Raji (cell line): ENCODE data around the gene PEF1.

Experiments used
- POLR2A ChIP-seq: IDR thresholded peaks from 2 replicates; pipeline ENCODE4 v1.6.1; 2011; ENCODE audit warnings: low read depth, low read length, control low read depth; ENCODE audit not compliant: insufficient read depth

Gene PEF1

GRCh38 chr1:31664528-31664927 is 19.9 kb upstream of the PEF1 start:
- TF ChIP-seq POLR2A = no peak

GRCh38 chr1:31663622-31664452 is 19.2 kb upstream of the PEF1 start:
- TF ChIP-seq POLR2A = no peak

GRCh38 chr1:31662463-31662862 is 17.8 kb upstream of the PEF1 start:
- TF ChIP-seq POLR2A = no peak

GRCh38 chr1:31661856-31662255 is 17.2 kb upstream of the PEF1 start:
- no peak for TF ChIP-seq POLR2A

- TF ChIP-seq POLR2A = no peak
Observed at GRCh38 chr1:31660871-31661455, 16.3 kb upstream of the PEF1 start.

- TF ChIP-seq POLR2A = no peak
Observed at GRCh38 chr1:31659889-31660288, 15.2 kb upstream of the PEF1 start.

GRCh38 chr1:31658721-31659120 is 14.0 kb upstream of the PEF1 start:
- no peak for TF ChIP-seq POLR2A

- no peak for TF ChIP-seq POLR2A
Observed at GRCh38 chr1:31657972-31658510, 13.4 kb upstream of the PEF1 start.

GRCh38 chr1:31657020-31657804 is 12.5 kb upstream of the PEF1 start:
- no peak for TF ChIP-seq POLR2A

GRCh38 chr1:31655756-31656155 is 11.1 kb upstream of the PEF1 start:
- TF ChIP-seq POLR2A = no peak

- TF ChIP-seq POLR2A = no peak
Observed at GRCh38 chr1:31655104-31655503, 10.4 kb upstream of the PEF1 start.

- no peak for TF ChIP-seq POLR2A
Observed at GRCh38 chr1:31654474-31654776, 9.7 kb upstream of the PEF1 start.

- no peak for TF ChIP-seq POLR2A
Observed at GRCh38 chr1:31653717-31654473, 9.2 kb upstream of the PEF1 start.

GRCh38 chr1:31652891-31653499 is 8.3 kb upstream of the PEF1 start:
- no peak for TF ChIP-seq POLR2A

- no peak for TF ChIP-seq POLR2A
Observed at GRCh38 chr1:31651766-31652165, 7.1 kb upstream of the PEF1 start.
